HG02642 (cell line): ENCODE data around the gene KRTAP4-7.
"Not testable (repeated sequence)": the region's sequence is repeated elsewhere in the genome, so short reads cannot be mapped to it uniquely, and the experiment has no call there.

Experiments
- ATAC-seq: cut with Tn5 transposase; IDR thresholded peaks from one replicate; pipeline ENCODE4 v1.9.1; 2021; ENCODE audit warnings: mild to moderate bottlenecking; ENCODE audit not compliant: unreplicated experiment, poor library complexity

The KRTAP4-7 gene

DNA sequence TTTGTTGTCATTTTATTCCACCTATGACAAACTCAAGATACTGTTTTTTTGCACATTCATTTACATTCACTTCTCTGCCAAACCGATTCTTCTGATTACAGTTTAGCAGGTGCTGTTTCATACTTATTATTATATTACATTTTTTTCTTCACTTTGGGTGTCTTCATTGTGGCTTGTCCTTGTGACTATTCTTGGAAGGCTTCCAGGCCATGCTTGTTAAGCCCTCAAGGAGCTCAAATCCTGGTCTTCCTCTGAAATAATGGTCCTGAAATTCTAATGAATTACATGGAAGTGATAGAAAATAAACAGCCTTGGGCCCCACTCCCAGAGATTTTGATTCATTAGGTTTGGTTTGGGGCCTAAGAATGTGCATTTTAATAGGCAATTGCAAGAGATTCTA lies 19.6 kb upstream of the KRTAP4-7 start:
- ATAC-seq = no peak

DNA sequence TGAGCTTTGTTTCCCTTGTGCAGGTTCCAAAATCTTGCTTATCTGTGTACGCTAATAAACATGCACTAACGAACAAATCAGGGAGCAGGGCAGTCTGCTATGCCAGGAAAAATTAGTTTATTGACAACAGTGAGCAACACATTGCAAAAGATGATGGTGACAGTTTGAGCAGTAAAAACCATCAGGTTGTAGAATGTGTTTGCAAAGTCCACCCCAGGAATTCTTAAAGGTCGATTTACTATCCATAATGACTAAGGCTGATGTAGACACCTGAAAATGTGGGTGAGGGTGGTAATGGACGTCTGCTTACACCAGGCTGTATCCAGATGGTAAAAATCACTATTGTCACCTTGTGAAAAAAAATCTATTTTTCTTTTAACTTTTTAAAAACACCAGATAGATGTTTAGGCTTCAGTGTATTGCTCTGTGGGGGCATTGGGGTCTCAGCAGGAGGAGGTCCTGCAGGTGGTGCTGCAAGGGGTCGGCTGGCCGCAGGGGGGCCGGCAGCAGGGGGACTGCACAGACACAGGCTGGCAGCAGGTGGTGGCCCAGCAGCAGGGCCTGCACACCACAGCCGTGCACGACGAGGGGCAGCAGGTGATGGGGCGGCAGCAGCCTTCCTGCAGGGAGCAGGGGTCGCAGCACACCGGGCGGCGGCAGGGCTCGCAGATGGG lies 18.8 kb upstream of the KRTAP4-7 start:
- not testable (repeated sequence) for ATAC-seq

GRCh38 chr17:41065829-41066624 lies 17.9 kb upstream of the KRTAP4-7 start, which contains the start of gene KRTAP2-4:
Gene KRTAP2-4 (minus strand): TSS chr17:41065879. CDS start chr17:41065845, 34 bp downstream.
- ATAC-seq = no peak

DNA sequence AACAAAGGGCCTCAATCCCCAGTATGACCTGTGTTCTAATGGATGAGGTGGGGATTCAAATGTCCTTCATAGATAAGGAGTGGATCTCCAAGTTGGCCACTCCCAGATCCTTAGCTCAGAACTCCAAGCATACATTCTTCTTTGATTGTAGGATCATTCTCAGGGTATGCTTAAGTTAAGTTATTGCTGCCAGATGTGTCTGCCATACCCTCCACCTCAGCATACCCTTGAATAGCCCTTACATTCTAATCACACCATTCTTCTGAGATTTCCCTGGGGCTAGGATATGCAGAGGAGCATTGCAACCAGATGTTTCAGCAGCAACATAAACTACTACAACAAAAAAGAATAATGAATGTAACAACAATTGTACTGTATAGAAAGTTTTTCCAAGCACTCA lies 16.7 kb upstream of the KRTAP4-7 start:
- no peak for ATAC-seq

GRCh38 chr17:41069031-41069430 lies 14.9 kb upstream of the KRTAP4-7 start:
- no peak for ATAC-seq

DNA sequence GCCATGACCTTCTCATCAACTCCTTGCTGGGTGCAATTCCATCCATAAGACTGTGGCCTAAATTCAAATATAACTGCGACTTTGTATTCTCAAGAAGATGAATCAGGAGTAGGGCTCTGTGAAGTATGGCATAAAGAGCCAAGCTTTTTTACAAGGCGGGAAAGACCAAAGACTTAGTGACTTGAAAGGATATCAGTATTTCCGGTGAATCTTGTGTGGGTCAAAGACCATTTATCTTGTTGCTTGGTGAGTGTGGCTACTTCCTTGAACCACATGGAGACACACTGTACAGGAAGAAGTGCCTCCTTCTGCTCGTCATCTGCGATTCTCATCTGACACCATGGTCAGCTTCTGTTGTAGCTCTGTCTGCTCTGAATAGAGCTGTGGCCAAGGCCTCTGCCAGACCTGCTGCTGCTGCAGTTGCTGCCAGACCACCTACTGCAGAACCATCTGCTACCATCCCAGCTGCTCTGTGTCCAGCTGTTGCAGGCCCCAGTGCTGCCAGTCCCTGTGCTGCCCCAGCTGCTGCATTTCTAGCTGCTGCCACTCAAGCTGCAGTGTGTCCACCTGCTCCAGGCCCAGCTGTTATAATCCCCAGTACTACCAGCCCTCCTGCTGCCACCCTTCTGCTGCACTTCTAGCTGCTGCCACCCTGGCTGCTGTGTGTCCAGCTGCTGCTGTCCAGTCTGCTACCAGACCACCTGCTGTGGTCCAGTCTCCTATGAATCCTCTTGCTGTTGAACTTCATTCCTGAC lies 12.2 kb upstream of the KRTAP4-7 start:
- no peak for ATAC-seq

DNA sequence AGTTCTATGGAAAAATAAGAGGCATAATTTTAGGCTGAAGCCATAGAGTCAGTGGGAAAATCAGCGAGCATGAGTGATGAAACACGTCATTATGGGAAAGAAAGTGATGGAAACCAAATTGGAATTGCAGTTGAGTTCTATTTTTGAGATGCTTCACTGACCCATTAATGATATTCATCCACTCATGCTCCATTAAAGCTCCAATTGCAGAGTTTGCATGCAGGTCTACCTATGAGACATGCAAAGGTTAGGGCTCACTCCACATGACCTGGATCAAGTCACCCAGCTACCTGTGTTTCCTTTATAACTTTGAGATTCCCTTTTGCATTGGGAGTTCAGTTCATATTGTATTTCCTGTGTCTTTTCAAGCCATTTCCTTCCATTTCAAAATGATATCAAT lies 10.3 kb upstream of the KRTAP4-7 start:
- ATAC-seq = no peak

GRCh38 chr17:41076788-41077187 lies 7.2 kb upstream of the KRTAP4-7 start:
- no peak for ATAC-seq

GRCh38 chr17:41082626-41083025 lies 1.3 kb upstream of the KRTAP4-7 start:
- ATAC-seq = no peak

GRCh38 chr17:41083427-41083826 lies 523 bp upstream of the KRTAP4-7 start:
- not testable (repeated sequence) for ATAC-seq

DNA sequence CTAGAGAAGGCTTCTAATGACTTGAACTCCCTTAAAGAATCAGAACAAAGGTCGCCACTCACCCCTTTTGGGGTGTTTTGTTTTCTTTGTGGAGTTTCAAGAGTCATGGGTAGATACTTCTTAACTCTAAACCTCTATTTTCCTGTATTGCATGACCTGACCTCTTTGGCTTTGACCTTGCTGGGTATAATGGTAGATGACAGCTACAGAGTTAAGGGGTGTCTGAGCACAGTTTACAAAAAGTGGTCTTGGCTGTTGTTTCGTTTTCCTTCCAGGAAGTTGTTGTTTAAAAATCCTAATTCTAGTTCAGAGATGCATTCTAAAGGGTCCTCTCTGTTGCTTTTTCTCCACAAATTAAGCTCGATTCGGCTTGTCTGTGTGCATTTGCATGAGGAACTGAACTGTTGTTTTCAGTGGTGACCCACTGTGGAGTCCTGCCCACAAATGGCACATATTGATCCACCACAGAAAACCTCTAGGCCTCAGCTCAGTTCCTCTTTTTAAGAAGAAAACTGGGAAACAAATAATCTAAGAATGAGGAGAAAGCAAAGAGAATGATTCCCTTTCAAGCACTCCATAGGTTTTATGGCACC lies 4.9 kb downstream of the KRTAP4-7 start:
- not testable (repeated sequence) for ATAC-seq

- ATAC-seq = no peak
Measured at GRCh38 chr17:41096055-41096454, 12.1 kb downstream of the KRTAP4-7 start.

GRCh38 chr17:41098042-41098441 lies 14.1 kb downstream of the KRTAP4-7 start, which contains the start of gene KRTAP4-8:
Gene KRTAP4-8 (minus strand): TSS chr17:41098142. CDS start chr17:41098084, 58 bp downstream.
- no peak for ATAC-seq

- ATAC-seq = no peak
Measured at GRCh38 chr17:41098481-41098880, 14.5 kb downstream of the KRTAP4-7 start.

DNA sequence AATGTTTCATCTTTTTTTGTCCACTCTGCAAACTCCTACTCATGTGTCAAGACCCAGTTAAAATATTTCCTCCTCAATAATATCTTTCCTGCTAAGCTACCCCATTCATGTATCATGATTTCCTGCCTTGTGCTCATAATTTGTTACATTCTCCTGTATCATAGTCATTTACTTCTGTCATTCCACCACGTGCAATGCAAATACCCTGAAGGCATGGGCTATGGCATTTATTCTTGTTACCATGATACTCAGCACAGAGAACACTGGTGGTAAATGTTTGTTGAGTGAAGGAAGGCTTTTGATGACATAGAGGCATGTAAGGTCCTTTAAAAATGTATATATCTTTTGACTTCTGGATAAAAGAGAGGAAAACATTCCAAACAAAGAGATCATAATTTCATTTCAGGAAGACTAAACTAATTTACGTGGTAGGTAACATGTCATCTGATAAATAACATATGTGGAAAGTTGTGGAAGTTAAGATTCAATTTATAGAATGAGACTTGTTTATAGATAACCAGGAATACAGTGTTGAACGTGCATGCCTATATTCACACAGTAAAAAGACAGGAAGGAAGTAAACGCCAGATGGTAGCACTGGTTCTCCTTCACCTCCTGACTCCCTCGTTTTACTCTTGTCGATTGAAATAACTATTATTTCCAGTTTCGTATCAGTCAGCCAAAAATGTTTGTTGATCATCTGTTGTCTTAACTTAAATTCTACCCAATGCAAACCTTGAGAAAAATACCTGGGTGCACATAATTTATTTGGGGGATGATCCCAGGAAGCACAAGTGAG lies 15.9 kb downstream of the KRTAP4-7 start:
- ATAC-seq = not testable (repeated sequence)

- ATAC-seq = no peak
Measured at GRCh38 chr17:41101586-41102259, 17.8 kb downstream of the KRTAP4-7 start, which contains the start of gene KRTAP4-16. Gene KRTAP4-16 (minus strand): TSS chr17:41102209. CDS start chr17:41102209, 0 bp downstream.

DNA sequence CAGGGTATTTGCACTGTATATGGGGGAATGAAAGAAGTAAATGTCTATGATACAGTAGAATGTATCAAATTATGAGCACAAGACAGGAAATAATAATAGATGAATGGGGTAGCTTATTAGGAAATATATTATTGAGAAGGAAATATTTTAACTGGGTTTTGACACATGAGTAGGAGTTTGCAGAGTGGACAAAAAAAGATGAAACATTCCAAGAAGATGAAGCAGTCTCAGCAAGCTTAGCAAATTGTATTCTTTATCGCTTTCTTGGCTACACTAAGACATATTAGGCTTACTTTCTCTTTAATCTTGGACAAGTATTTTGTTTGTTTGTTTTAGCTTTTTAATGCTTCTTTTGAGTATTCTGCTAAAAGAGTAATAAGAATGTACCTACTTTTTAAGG lies 19.9 kb downstream of the KRTAP4-7 start:
- no peak for ATAC-seq

DNA sequence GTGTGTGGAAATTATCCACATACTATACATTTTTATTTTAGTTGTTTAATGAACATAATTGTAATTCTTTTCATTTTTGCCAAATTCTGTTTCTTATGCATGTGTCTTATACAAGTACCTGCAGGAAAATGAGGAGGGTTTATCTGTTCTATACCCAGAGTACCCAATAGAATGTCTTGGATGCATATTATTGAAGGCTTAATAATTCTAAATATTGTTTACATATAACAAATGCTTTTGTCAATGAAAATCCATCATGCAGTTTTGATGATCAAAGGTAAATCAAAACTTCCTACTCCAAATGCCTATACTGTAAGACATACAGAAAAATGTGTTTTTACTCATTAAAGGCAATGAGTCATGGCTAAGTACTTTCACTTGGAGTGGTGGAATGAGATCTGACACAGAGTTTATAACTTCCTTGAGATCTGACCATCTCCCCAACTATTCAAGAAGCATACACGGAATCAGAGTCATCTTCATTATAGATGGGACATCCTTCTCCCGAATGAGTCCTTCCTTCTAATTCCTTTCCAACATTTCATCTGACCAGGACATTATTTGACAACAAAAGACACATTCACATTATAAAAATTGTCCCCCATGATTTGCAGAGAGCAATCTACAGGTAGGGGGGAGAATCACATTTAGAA lies 20.6 kb downstream of the KRTAP4-7 start:
- not testable (repeated sequence) for ATAC-seq
